ENCODE measurements around the gene HELZ.
"Not testable (repeated sequence)": the region's sequence is repeated elsewhere in the genome, so short reads cannot be mapped to it uniquely, and the experiment has no call there.

The HELZ gene

DNA sequence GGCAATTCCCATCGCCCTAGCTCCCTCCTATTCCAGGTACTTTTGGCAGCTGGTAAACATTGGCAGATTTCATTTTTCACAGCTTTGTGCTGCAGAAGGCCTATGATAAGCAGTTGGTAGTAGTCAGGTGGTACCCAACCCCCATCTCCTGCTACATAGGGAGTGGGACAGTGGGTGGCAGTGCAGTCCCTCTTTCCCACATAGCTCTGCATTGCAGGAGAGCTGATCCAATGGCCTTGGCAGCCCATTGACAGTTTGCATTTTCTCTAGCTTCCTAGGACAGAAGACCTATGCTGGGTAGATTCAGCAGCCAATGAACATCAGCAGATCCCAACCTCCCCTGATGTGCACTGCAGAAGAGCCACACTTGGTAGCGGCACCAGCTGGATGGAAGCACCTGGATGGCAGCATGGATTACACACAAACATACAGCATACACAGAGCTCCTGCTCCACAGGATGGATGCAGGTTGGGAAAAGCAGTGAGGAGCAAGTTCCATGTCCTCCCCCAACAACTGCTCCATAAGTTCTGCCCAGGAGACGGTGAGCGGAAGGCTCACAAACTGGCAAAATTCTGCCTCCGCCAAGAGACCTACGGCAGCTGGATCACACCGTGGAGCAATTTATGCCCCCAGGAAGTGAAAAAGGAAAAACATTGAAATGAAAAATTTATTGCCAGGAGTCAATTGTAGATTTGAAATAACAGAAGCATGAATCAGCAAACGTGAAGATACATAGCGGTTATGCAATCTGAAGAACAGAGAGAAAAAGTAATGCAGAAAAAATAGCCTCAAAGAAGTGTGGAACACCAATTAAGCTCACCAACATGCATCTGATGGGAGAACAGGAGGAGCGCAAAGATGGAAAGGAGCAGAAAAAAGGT is 105.0 kb downstream of the HELZ start:
- peak overlapping the region; percentile 56 for H3K27ac Mint-ChIP-seq
- no peaks in the 10 kb centered on the region for H3K27me3 Mint-ChIP-seq (ENCODE audit: low read depth)

DNA sequence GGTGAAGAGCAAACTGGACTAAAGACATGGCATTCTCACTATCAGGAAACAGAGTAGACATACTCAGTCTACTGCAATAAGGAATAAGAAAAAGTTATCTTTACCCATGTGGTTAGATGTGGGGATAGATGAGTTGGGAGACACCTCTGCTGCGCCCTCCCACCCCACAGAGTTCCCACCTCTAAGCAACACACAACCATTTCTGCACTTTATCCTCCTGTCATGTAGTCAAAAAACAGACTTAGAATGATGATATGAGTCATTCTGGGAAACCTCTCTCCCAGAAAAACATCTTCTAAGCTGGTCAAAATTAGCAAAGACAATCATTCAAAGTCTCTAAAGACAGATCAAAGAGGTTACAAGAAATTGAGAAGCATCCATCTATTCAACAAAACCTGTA is 105.7 kb downstream of the HELZ start:
- peak overlapping the region; percentile 56 for H3K27ac Mint-ChIP-seq
- no peaks in the 10 kb centered on the region for H3K27me3 Mint-ChIP-seq (ENCODE audit: low read depth)
- H3K4me3 Mint-ChIP-seq = no peak overlapping the region
- H3K9me3 Mint-ChIP-seq = peaks cover 4% of the 10 kb centered on the region
- peaks cover 30% of the 10 kb centered on the region for H3K4me1 Mint-ChIP-seq (ENCODE audit: low read depth)
- H3K36me3 Mint-ChIP-seq (ENCODE audit: low read depth) = peaks cover 55% of the 10 kb centered on the region

More for the DNA sequence above, 105.0 kb downstream of the HELZ start:
- no peak overlapping the region for H3K4me3 Mint-ChIP-seq
- peaks cover 60% of the 10 kb centered on the region for H3K36me3 Mint-ChIP-seq (ENCODE audit: low read depth)
- H3K9me3 Mint-ChIP-seq = peaks cover 4% of the 10 kb centered on the region
- peaks cover 30% of the 10 kb centered on the region for H3K4me1 Mint-ChIP-seq (ENCODE audit: low read depth)

DNA sequence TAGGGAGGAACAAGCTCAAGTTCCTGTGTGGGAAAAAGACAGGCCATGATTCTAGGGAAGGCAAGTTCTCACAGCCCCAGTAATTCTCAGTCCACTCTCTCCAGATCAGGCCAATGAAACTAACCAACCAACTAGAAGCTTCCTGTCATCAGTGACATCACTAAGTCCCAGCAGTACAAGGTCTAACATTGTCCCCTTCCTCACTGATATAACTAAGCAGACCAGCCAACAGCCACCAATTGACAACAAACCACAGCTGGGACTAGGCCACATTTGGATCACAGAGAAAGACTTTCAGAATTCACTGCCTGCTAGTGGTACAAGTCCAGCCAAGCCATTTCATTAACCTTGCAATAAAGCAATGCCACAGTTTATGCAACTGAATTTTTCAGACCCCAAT is 106.6 kb downstream of the HELZ start:
- peaks cover 4% of the 10 kb centered on the region for H3K9me3 Mint-ChIP-seq
- no peak overlapping the region for H3K4me3 Mint-ChIP-seq
- H3K36me3 Mint-ChIP-seq (ENCODE audit: low read depth) = peaks cover 48% of the 10 kb centered on the region
- peaks cover 30% of the 10 kb centered on the region for H3K4me1 Mint-ChIP-seq (ENCODE audit: low read depth)
- H3K27ac Mint-ChIP-seq = peak overlapping the region; percentile 37
- no peaks in the 10 kb centered on the region for H3K27me3 Mint-ChIP-seq (ENCODE audit: low read depth)

DNA sequence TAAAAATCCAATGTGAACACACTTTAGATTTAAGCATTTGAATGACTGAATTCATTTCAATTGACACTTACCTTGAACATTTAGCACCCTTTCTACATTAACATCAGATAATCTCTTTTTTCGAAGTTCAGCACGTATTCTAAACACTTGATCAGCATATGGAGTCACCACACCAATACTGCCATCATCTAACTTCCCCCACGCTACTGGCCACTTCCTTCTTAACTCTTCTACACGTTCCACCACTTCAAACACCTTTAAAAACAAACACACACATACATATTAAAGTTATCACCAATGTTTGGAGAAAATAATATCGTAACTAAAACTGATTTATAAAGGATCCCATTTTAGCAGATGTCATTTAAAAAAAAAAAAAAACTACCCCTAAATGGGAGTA is 107.1 kb downstream of the HELZ start:
- Mint-ChIP-seq H3K4me3 (no peak overlapping the region), H3K4me1 (ENCODE audit: low read depth) (peaks cover 30% of the 10 kb centered on the region), H3K36me3 (ENCODE audit: low read depth) (peaks cover 46% of the 10 kb centered on the region), H3K9me3 (peaks cover 4% of the 10 kb centered on the region), H3K27ac (no peak overlapping the region), H3K27me3 (ENCODE audit: low read depth) (no peaks in the 10 kb centered on the region)

DNA sequence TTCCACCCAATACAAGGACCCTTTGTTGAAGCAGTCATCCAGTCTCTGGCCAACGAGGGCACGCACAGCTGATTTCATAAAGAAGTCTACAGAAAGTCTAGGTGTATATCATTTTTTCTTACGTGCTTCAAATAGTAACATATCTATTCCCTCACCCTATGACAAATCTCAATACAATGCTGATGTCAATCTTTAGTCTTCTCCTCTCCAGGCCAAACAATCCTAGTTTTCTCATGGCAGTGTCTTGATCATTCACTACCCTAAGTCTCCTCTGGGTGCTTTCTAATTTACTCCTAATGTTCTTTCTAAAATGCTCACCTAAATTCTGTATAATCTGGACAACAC is 108.0 kb downstream of the HELZ start:
- Mint-ChIP-seq H3K36me3 (ENCODE audit: low read depth) (peaks cover 42% of the 10 kb centered on the region), H3K27me3 (ENCODE audit: low read depth) (no peaks in the 10 kb centered on the region), H3K27ac (no peak overlapping the region)

DNA sequence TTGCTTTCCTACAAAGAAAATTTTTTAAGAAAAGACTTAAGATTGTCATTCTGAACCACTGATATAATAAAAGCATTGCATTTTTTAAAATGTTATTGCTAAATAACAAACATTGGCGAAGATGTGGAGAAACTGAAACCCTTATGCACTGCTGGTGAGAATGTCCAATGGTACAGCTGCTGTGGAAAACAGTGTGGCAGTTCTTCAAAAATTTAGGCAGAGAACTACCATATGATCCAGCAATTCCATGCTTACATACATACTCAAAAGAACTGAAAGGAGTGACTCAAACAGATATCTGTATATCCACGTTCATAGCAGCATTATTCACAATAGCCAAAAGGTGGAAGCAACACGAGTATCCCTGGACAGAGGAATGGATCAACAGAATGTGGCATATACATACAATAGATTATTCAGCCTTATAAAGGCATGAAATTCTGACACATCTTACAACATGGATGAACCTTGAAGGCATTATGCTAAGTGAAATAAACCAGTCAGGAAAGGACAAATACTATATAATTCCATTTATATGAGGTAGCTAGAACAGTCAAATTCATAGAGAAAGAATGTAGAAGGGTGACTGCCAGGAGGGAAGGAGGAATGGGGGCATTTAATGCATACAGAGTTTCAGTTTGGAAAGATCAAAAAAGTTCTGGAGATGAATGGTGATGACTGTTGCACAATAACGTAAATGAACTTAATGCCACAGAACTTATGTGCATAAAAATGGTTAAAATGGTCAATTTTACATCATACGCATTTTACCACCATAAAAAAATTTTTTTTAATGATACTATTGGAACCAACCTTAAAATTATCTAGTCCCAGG is 108.6 kb downstream of the HELZ start:
- Mint-ChIP-seq H3K36me3 (ENCODE audit: low read depth) (peaks cover 41% of the 10 kb centered on the region), H3K27ac (no peak overlapping the region), H3K27me3 (ENCODE audit: low read depth) (no peaks in the 10 kb centered on the region), H3K4me1 (ENCODE audit: low read depth) (peaks cover 30% of the 10 kb centered on the region), H3K4me3 (no peak overlapping the region), H3K9me3 (no peaks in the 10 kb centered on the region)

More for the DNA sequence above, 108.0 kb downstream of the HELZ start:
- Mint-ChIP-seq H3K4me3 (no peak overlapping the region), H3K4me1 (ENCODE audit: low read depth) (peaks cover 30% of the 10 kb centered on the region), H3K9me3 (peaks cover 2% of the 10 kb centered on the region)

DNA sequence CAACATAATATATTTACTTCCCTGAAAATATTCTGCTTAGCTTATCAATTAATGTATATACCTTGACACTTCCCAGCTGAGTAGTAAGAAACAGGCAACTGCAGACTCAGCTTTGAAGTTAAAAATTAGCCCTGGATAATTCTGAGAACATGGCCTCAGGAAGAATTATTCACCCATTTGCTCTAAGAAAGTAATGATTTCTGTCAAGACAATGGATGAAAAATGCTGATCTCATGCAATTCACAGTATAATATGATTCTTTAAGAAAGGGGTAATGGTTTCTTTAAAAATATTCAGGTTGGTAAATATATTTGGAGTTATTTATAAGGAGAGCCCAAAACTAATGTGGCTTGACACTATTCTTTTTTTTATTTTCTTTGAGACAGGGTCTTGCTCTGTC is 111.8 kb downstream of the HELZ start:
- Mint-ChIP-seq H3K9me3 (no peaks in the 10 kb centered on the region), H3K4me3 (no peak overlapping the region), H3K36me3 (ENCODE audit: low read depth) (peaks cover 29% of the 10 kb centered on the region), H3K27me3 (ENCODE audit: low read depth) (no peaks in the 10 kb centered on the region), H3K4me1 (ENCODE audit: low read depth) (peaks cover 6% of the 10 kb centered on the region), H3K27ac (no peak overlapping the region)

DNA sequence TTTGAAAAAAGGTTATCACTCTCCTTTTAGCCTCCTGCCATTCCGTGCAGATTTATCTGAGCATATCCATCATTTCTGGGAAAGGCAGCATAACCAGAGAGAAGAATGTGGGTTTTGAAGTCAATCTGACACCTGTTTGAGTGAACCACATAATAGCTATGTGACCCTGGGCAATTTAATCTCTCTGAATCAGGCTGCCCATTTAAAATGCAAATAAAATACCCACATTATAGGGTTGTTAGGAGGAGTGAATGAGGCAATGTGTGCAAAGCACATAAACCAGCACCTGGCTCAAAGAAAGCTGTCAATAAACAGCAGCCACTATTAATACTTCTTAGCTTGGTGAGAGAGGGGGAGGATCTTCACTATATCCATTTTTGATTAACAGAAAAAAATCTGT is 112.6 kb downstream of the HELZ start:
- no peaks in the 10 kb centered on the region for H3K27me3 Mint-ChIP-seq (ENCODE audit: low read depth)
- no peak overlapping the region for H3K27ac Mint-ChIP-seq
- no peak overlapping the region for H3K4me3 Mint-ChIP-seq
- peaks cover 26% of the 10 kb centered on the region for H3K36me3 Mint-ChIP-seq (ENCODE audit: low read depth)
- peaks cover 2% of the 10 kb centered on the region for H3K4me1 Mint-ChIP-seq (ENCODE audit: low read depth)
- no peaks in the 10 kb centered on the region for H3K9me3 Mint-ChIP-seq

DNA sequence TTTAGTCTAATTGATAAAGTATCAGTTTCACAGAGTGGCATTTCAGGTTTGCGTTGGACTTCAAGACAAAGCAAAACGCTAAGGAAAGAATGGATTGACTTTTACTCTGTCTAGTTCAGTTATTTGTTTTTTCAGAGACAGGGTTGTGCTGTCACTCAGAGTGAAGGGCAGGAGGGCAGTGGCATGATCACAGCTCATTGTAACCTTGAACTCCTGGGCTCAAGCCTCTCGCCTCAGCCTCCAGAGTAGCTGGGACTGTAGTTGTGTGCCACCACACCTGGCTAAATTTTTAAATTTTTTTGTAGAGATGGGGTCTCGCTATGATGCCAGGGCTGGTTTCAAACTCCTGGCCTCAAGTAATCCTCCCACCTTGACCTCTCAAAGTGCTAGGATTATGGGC is 114.2 kb downstream of the HELZ start:
- no peak overlapping the region for H3K4me3 Mint-ChIP-seq
- H3K36me3 Mint-ChIP-seq (ENCODE audit: low read depth) = peaks cover 20% of the 10 kb centered on the region
- H3K9me3 Mint-ChIP-seq = no peaks in the 10 kb centered on the region
- H3K27ac Mint-ChIP-seq = no peak overlapping the region
- H3K27me3 Mint-ChIP-seq (ENCODE audit: low read depth) = no peaks in the 10 kb centered on the region
- no peaks in the 10 kb centered on the region for H3K4me1 Mint-ChIP-seq (ENCODE audit: low read depth)

DNA sequence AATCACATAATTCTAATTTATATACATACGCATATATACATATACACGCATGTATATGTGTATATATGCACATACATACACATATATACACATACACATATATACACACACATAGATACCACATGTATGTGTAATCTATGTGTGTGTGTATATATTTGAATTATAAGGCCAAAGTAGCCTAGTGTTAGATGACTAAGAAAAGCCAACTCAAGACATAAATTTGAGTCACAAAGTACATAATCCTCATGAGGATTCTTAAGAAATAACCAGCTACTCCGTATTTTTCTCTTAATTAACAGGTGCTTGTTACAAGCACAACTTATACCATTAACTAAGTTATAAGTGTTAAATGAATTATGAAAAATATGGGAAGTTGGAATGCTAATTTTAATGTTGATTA is 115.7 kb downstream of the HELZ start:
- Mint-ChIP-seq H3K36me3 (ENCODE audit: low read depth) (peaks cover 19% of the 10 kb centered on the region), H3K27ac (no peak overlapping the region), H3K4me1 (ENCODE audit: low read depth) (peaks cover 2% of the 10 kb centered on the region), H3K9me3 (no peaks in the 10 kb centered on the region), H3K4me3 (no peak overlapping the region), H3K27me3 (ENCODE audit: low read depth) (no peaks in the 10 kb centered on the region)

DNA sequence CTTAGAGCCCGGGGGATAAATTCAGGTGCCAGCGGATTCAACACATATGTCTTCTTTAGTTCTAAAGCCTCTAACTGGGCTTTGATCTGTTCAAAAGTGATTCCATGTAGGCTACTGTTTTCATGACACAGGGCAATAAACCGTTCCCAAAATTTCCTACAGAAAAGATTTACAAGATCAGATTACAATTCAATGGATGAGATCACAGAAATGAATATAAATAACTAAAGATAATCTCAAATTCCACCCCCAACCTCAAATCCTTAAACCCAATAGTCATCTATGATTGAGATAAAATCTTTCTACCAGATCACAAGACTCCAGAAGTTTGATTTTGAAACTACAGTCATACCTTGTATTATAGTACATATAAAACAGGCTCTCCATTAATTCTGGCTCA is 116.3 kb downstream of the HELZ start:
- H3K27me3 Mint-ChIP-seq (ENCODE audit: low read depth) = no peaks in the 10 kb centered on the region
- peaks cover 2% of the 10 kb centered on the region for H3K4me1 Mint-ChIP-seq (ENCODE audit: low read depth)
- peaks cover 19% of the 10 kb centered on the region for H3K36me3 Mint-ChIP-seq (ENCODE audit: low read depth)
- no peak overlapping the region for H3K4me3 Mint-ChIP-seq
- no peak overlapping the region for H3K27ac Mint-ChIP-seq
- no peaks in the 10 kb centered on the region for H3K9me3 Mint-ChIP-seq

DNA sequence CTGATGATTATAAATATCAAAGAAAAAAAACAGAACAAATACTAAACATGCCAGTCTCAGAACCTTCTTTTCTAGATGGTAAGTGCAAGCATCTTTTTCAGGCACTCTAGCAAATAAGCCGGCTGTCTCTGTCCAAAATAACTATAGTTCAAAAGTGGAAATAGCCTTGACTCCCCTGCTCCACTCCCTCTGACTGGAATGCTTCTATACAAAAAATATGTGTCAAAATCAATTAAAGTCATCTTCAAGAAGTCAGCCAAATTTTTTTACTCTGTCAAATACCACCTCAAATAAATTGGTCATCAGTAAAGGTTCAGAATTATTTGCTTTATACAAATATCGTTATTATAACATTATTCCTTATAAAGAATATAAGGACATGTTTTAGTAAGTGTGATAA is 117.1 kb downstream of the HELZ start:
- Mint-ChIP-seq H3K27ac (no peak overlapping the region), H3K36me3 (ENCODE audit: low read depth) (peaks cover 19% of the 10 kb centered on the region), H3K4me1 (ENCODE audit: low read depth) (peaks cover 4% of the 10 kb centered on the region), H3K9me3 (no peaks in the 10 kb centered on the region), H3K27me3 (ENCODE audit: low read depth) (no peaks in the 10 kb centered on the region), H3K4me3 (no peak overlapping the region)

DNA sequence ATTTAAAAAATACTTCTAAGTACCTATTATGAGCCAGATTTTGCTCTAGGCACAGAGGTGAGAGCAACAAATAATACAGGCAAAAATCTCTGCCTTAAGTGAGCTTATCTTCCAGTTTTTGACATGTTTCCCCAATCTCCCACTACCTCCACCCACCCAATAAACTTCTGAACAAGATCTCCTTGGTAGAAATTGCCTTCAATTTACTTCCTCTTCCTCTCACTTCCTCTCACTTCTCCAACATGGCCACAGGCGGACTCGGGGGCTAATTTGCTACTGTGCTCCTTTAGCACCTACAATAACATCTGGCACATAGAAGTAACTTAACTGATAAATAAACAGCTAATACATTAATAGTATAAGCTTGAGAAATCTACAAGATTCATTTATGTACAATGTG is 118.0 kb downstream of the HELZ start:
- Mint-ChIP-seq H3K4me3 (no peak overlapping the region), H3K27me3 (ENCODE audit: low read depth) (no peaks in the 10 kb centered on the region), H3K27ac (no peak overlapping the region), H3K9me3 (no peaks in the 10 kb centered on the region), H3K4me1 (ENCODE audit: low read depth) (peaks cover 4% of the 10 kb centered on the region), H3K36me3 (ENCODE audit: low read depth) (peaks cover 18% of the 10 kb centered on the region)

DNA sequence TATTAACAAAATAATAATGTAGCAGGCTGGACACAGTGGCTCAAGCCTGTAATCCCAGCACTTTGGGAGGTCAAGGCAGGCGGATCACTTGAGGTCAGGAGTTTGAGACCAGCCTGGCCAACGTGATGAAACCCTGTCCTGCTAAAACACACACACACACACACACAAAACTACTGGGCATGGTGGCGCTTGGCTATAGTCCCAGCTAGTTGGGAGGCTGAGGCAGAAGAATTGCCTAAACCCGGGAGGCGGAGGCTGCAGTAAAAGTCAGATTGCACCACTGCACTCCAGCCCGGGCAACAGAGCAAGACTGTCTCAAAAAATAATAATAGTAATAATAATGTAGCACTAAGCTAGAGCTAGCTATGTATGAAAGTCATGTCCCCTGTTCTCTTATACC is 118.5 kb downstream of the HELZ start:
- not testable (repeated sequence) for H3K27me3 Mint-ChIP-seq (ENCODE audit: low read depth); H3K4me1 Mint-ChIP-seq (ENCODE audit: low read depth); H3K4me3 Mint-ChIP-seq; H3K27ac Mint-ChIP-seq; H3K9me3 Mint-ChIP-seq
- peaks cover 18% of the 10 kb centered on the region for H3K36me3 Mint-ChIP-seq (ENCODE audit: low read depth)

DNA sequence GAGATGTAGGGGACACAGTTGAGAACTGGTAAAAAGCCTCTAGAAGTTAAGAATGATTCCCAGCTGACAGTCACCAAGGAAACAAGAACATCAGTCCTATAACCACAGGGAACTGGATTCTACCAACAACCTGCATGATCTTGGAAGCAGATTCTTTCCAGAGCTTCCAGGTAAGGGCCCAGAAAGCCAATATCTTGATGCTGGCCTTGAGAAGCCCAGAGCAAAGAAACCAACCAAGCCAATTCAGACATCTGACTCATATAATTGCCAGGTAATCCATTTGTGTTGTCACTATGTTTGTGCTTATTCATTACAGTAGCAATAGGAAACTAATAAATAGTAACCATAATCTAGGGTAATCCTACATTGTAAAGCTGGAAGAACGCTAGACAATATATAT is 119.1 kb downstream of the HELZ start:
- H3K9me3 Mint-ChIP-seq = no peaks in the 10 kb centered on the region
- H3K27me3 Mint-ChIP-seq (ENCODE audit: low read depth) = no peaks in the 10 kb centered on the region
- H3K4me1 Mint-ChIP-seq (ENCODE audit: low read depth) = peaks cover 4% of the 10 kb centered on the region
- no peak overlapping the region for H3K4me3 Mint-ChIP-seq
- H3K27ac Mint-ChIP-seq = no peak overlapping the region
- peaks cover 24% of the 10 kb centered on the region for H3K36me3 Mint-ChIP-seq (ENCODE audit: low read depth)
